ENCODE measurements around the gene NAPSA.

The NAPSA gene

DNA sequence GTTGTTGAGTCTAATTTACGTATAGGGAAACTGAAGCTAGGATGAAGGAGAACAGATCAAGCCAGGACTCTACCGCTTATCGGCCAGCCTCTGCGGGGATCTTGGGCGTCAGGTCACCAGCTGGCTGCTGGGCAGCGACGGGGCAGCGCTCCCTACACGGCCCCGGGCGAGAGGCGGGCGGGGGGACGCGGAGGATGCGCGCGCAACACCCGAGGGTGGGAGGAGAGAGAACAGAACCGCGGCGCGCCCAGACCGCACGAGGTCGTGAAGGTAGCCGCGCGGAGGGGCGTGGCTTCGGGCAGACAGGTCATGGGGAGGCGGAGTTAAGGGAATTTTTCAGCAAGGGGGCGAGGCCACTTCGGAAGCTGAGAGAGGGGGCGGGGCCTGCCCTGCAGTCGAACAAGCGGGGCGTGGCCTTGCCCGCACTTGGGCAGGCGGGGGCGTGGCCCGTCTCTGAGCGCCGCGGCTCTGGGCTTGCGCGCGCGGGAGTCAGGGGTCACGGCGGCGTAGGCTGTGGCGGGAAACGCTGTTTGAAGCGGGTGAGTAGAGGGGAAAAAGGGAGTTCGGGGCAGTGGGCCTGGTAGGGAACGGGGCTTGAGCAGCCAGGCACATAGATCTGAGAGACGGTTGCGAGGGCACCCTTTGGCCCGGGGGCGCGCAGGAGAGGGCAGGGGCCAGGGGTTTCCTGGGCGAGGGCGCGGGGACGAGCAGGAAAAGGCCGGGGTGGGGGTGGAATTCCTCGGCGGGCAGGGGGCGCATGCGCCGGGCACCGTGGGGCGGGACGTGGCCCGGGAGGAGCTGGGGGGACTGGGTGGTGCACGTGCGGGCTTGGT lies 18.6 kb upstream of the NAPSA start, which contains the start of gene POLD1:
TSS of gene POLD1 (plus strand) at position 496 of the 833 bp plus-strand sequence. CDS start 14,505 bp downstream, outside the sequence.
- DNase-seq, result peak; percentile 99

DNA sequence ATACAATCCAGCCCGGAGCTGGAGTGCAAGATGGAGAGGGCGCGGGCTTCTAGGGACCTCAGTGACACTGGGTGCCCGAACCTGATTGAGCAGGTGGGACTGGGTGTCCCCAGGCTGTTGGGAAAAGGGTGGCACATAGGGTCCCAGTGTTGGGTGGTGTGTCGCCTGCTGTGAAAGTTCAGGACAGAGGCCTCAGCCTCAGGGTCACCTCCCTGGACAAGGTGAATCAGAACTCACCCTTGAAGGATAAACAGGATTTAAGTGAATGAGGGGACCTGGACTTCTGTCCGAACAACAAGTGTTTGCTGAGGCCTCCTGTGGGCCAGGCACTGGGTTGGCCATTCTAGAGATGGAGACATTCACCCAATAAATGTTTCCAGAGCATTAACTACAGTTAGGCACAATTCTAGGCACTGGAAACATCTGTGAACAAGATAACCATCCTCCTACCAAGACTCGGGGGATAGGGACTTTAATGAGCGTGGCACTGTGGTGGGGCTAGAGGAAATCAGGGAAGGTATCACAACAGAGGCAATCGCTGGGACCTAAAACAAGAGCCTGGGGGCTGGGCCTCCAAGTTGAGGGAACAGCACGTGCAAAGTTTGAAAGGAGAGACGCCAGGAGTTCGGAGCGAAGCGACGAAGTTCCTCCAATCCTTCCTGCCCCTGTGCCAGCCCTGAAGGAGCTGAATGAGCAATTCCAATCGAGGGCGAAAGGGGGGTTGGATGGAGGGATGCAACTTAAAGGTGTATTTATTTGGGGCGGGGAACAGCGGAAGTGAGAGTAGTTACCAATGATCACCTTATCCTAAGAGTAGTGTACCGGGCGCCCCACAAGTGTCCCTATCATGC lies 17.8 kb upstream of the NAPSA start:
- DNase-seq, result no peak

DNA sequence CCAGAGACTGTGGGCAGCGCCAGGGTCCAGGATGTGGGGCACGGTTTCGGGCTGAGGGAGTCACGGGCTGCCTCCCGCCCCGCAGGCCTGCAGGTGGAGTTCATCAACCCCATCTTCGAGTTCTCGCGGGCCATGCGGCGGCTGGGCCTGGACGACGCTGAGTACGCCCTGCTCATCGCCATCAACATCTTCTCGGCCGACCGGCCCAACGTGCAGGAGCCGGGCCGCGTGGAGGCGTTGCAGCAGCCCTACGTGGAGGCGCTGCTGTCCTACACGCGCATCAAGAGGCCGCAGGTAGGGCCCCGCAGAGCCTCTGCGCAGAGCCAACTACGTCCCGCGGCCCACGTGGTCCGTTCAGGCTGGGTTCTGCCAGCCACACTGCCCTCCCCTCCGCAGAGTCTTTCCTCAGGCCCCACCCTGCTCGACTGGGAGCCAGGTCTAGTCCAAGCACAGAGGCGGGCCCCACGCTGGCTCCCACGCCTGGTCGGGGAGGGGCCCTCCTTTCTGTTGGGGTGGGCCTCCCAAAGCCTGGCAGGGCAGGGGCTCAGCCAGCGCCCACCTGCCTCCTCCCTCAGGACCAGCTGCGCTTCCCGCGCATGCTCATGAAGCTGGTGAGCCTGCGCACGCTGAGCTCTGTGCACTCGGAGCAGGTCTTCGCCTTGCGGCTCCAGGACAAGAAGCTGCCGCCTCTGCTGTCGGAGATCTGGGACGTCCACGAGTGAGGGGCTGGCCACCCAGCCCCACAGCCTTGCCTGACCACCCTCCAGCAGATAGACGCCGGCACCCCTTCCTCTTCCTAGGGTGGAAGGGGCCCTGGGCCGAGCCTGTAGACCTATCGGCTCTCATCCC lies 16.7 kb upstream of the NAPSA start:
- DNase-seq, result no peak

DNA sequence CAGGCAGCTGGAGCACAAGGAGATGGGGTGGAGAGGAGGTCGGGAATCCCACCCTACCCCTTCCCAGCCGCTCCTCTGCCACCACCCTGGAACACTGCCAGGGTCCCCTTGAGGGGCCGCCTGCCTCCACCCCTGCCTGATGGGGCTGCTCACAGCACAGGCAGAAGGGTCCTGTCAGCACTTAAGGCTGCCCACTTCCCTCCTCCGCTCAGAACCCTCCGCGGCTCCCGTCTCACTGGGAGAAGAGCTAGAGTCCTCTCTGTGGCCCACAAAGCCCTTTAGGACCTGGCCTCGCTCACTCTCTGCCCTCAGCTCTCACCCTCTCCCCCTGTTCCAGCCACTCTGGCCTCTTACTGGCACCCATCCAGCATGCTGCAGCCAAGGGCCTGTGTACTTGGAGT lies 15.3 kb upstream of the NAPSA start:
- no peak for DNase-seq

DNA sequence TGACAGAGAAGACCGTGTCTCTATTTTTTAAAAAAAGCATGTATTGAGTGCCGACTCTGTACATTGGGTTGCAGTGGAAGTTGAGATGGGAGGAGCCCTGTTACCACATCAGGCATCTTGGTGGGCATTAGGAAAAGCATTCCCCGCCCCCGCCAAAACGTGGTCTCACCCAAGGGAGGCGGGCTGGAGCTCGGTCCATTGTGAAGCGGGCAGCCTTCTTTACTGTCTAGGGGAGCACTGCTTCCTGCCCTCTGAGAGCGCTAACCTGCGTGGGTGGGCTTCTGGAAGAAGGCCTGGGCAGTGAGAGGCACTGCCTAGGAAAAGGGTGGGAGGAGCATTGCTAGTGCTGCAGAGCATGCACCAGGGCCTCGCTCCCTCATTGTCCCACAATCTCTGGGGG lies 14.7 kb upstream of the NAPSA start:
- no peak for DNase-seq

DNA sequence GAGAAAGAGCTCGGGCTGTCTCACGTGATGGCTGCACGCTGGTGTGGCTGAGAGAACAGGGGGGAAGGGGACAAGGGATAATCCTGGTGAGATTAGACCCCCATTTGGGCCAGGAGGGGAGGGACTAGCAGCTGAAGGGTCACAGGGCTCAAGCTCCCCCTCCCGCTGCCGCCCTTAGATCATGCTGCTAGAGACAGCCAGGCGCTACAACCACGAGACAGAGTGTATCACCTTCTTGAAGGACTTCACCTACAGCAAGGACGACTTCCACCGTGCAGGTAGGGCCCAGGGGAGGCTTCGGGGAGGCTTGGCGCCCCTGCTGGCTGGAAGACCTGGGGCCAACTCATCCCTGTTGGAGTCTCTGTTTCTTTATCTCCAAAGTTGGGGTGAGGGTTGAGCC lies 14.2 kb upstream of the NAPSA start:
- no peak for DNase-seq

DNA sequence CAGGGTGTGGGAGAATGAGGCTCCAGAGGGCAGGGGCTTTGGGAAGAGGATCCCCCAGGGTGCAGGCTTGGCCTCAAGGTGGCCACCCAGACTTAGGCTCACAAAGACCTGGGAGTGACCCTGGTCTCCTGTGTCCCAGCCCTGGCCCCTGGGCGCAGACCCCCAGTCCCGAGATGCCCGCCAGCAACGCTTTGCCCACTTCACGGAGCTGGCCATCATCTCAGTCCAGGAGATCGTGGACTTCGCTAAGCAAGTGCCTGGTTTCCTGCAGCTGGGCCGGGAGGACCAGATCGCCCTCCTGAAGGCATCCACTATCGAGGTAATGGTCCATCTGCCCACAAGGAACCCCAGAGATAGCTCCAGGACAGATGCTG lies 13.4 kb upstream of the NAPSA start:
- no peak for DNase-seq

DNA sequence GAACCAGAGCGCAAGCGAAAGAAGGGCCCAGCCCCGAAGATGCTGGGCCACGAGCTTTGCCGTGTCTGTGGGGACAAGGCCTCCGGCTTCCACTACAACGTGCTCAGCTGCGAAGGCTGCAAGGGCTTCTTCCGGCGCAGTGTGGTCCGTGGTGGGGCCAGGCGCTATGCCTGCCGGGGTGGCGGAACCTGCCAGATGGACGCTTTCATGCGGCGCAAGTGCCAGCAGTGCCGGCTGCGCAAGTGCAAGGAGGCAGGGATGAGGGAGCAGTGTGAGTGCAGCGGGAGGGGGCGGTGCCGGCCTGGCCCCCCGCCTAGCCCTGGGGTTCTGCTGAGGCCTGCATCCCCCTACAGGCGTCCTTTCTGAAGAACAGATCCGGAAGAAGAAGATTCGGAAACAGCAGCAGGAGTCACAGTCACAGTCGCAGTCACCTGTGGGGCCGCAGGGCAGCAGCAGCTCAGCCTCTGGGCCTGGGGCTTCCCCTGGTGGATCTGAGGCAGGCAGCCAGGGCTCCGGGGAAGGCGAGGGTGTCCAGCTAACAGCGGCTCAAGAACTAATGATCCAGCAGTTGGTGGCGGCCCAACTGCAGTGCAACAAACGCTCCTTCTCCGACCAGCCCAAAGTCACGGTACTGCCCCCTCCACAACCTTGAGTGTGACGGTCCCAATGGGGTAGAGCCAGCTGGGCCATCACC lies 12.9 kb upstream of the NAPSA start:
- DNase-seq, result no peak

DNA sequence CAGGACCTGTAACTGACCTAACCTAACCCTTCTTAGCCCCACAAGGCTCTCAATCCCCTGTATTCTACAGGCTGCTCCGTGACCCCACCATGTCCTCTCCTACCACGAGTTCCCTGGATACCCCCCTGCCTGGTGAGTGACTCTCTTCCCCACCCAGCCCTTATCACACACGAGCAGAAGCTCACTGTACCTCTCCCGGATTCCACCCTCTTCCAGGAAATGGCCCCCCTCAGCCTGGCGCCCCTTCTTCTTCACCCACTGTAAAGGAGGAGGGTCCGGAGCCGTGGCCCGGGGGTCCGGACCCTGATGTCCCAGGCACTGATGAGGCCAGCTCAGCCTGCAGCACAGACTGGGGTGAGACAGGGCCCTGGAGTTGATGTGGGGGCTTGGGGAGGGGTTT lies 12.1 kb upstream of the NAPSA start:
- DNase-seq, result no peak

DNA sequence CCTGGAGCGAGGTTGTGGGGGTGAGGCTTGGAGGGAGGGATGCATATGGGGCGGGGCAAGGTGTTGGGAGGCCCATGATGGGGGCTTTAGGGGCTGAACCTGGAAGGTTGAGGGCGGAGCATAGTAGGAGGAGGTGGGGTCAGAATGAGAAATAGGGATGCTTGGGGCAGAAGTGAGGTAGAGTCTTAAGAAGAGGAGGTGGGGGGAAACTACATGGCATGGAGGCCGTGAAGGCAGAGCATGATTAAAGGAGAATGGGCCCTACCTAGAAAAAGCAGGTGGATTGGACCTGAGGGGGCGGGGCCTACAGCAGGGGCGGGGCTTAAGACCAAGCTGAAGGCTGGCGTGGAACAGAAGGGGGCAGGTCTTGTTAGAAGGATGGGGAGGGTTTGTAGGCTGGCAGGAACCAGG lies 11.6 kb upstream of the NAPSA start:
- DNase-seq, result peak; percentile 55

DNA sequence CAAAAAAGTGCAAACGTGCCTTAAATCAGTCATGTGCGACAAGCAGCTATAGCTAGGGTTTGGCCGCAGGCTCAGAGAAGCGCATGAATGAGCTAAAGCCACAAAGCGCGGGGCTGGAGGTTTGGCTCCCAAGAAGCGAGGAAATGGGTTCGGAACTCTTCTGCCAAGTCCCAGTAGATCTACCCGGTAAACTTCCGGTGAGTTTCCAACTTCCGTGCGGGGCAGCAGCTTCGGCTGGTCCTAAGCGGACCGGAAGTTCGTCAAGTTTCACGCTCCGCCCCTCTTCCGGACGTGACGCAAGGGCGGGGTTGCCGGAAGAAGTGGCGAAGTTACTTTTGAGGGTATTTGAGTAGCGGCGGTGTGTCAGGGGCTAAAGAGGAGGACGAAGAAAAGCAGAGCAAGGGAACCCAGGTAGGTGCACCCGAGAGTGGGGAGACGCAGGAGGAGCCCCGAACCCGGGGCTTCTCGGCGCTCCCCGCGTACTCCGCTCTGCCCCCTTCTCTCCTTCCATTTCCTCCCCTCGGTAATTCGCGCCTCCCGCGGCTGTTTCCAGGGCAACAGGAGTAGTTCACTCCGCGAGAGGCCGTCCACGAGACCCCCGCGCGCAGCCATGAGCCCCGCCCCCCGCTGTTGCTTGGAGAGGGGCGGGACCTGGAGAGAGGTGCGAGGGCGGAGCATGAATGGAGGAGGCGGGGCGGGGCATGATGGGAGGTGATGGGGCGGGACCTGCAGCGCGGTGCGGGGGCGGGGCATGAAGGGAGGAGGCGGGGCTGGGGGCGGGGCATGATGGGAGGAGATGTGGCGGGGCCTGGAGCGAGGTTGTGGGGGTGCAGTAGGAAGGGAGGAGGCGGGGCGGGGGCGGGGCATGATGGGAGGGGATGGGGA lies 11.0 kb upstream of the NAPSA start, which contains the start of gene NR1H2:
TSS of gene NR1H2 (plus strand) at position 292 of the 885 bp plus-strand sequence. CDS start 1,149 bp downstream, outside the sequence.
- peak; percentile 89 for DNase-seq

DNA sequence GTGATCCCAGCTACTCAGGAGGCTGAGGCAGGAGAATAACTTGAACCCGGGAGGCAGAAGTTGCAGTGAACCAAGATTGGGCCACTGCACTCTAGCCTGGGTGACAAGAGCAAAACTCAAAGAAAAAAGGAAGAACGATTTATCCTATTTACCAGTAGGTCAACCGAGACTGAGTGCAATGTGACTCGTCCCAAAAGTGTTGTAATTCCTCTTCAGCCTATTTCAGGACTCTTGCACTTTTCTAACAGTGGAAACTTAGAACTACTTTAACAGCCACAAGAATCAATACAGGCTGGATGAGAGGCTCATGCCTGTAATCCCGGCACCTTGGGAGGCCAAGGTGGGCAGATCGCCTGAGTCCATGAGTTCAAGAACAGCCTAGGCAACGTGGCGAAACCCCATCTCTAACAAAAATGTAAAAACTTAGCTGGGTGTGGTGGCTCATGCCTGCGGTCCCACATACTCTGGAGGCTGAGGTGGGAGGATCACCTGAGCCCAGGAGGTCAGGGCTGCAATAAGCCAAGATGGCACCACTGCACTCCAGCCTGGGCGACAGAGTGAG lies 6.6 kb upstream of the NAPSA start:
- DNase-seq, result no peak

DNA sequence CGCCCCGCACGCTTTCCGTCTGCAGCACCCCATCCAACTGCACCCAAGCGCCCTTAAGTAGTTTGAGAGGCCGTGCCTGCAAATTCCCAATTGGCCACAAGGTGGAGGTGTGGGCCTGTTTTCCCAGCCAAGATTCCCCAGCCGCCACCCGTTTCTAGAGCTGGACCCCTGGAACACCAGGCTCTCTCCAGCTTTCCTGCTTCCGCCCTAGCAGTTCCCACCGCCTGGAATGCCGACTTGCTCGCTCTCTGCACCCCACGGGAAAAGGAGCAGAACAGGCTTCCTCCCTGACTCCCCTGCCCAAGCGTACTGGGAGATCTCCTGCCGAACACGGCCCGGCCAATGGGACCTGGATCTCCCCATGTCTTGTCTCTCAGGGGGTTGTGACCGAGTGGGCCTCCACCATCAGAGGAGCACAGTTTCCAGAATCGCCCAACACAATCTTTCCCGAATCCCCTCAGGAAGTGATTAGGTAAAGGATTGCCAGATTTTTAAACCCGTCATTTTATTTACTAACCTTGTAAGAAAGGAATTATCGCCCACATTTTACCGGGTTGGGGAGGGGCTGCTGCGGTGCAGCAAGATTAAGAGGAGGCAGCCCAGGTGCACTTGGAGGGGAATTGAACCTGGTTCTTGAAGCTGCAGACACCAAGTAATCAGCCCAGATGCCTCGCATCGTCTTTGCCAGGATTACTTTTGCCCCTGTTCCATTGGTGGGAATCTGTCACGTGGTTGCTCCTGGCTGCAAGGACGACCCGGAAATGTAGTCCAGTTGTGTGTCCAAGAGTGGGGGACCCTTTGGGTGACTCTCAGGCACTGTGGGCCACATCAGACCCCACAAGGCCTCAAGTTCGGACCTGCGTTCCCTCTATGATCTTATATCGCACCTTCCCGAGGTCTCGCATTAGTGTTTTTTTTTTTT lies 3.5 kb upstream of the NAPSA start:
- DNase-seq, result peak; percentile 74

DNA sequence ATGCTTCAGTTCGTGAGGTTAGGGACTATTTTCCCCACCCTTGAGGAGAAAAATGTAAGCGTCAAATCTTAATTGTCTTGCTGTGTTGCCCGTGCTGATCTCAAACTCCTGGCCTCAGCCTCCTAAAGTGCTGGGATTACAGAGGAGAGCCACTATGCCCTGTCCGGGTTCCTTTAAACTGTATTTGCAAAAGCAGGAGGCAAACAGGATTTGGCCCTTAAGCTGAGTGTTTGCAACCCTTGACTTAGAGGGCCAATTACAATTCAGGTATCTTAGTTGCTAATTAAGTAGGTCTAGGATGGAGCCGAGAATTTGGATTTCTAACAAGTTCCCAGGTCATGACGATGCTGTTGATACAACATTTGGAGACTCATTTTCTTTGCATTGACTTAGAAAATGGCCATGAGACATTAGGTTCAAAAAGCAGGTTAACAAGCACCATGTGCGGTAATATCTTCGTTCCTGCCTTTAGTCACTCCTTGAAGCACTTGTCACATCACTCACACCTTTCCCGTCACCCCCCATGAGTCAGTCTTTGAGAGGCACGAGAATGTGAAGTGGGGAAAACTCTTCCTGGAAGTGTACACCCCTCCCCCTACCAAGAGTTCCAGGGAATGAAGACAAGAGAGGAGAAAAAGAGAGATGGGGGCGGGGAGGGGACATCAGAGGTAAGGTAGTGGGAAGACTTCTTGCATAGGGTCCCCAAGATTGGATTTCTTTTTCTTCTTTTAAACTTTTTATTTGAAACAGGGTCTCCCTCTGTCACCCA lies 2.6 kb downstream of the NAPSA start:
- DNase-seq, result no peak

DNA sequence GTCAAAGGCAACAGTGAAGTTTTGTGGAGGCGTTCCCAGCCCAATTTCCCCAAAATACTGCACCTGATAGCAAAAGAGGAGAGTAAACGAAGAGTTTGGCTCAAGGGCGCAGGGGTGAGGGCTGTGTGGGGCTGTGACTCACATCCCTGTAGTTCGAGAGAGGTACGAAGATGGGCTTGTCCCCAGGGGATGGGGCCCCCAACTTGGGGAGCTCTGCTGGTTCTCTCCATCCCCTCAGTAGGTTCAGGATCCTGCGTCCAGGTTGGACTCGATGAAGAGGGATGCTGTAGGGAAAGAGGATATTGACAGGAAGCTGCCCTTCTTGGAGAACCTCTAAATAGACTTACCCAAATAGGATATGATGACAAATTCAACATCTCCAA lies 3.4 kb downstream of the NAPSA start:
- no peak for DNase-seq

DNA sequence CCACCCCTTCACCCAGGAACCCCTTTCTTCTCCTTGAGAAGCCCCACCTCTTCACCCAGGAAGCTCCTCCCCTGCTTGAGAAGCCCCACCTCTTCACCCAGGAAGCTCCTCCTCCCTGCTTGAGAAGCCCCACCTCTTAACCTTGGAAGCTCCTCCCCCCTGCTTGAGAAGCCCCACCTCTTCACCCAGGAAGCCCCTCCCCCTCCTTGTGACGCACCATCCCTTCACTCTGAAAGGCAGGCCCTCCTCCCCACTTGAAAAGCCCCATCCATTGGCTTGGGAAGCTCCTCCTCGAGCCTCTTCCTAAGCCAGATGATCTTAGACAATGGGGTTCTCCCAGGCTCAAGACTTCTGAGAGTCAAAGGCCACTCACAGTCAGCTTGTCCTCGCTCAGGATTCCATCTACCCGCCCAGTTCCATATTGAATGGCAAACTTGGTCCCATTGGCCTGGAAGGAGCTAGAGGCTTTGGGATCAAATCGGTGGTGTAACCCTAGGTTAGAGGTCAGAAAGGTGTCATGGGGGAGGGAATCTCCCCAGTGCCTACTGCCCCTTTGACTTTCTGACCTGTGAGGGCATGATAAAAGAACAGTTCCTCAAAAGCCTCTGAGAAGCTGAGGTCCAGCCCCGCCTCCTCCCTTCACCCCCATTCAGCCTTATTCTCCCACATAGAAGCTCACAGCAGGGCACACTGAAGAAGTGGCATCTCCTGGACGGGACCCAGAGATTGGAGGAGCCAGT lies 4.0 kb downstream of the NAPSA start:
- DNase-seq, result no peak

DNA sequence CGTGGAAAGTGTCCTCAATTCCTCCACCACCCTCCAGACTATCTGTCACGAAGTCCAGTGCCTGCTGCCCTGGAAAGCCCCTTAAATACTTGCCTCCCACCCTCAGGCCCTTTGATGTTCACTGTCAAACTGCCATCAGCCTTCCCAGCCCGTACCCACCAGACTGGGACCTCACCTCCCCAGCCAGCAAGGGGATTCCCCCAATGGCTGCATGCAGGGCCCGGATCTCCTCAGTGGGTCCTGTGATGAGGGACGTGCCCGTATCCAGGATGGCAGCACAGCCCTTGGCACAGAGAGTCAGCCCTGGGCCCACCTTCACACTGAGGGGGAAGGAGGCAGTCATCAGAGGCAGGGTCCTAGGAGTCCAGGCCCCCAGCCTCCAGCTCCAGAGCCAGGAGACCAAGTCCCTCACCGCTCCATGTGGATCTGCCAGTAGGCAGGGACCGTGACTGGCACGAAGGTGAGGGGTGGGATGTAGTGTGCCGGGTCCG lies 6.1 kb downstream of the NAPSA start:
- DNase-seq, result no peak
